H1 (cell line): ENCODE results near the gene IFT81. TPM values are rescaled to one million over a fixed set of nuclear protein-coding genes. Genes with fewer than 3 reads are reported as not detected.

ENCODE experiments used
- KDM4A ChIP-seq: IDR thresholded peaks from one replicate; pipeline ENCODE4 v1.7.1; 2012; ENCODE audit warnings: low read depth, mild to moderate bottlenecking, moderate library complexity, low read length, inconsistent platforms; ENCODE audit not compliant: severe bottlenecking
- polyA plus RNA-seq, 7 experiments: library from polyadenylated mRNA; depleted of rRNA in 3 of 7; stranded (reverse) in 5 of 7; unstranded in 2 of 7; fragments of >200 nt in 5 of 7; fragments of 200-250 nt in 2 of 7; gene quantifications; 1 replicate in 5 of 7; 2 replicates in 1 of 7; 4 replicates in 1 of 7; pipeline versions ENCODE4 v1.2.1 to v1.2.3, GENCODE V29; 2011 to 2013; ENCODE audit warnings: missing spikeins in 2 of 7, mixed read lengths in 2 of 7
- total RNA-seq: library from RNA; stranded (reverse); fragmentation: NEBNext Ultra II Directional; extraction: Animal tissue kit (Norgen Biotek cat#: 25700); gene quantifications from 2 replicates; pipeline ENCODE4 v1.2.1, GENCODE V29; 2021

The IFT81 gene
- total and polyA plus RNA-seq, 2 of the 8 experiments (the other 6 are each of a cell fraction or from before 2014, with no cell fraction given) = 4.1 to 14.5 TPM

- no peak for TF ChIP-seq KDM4A
Observed at GRCh38 chr12:110135806-110136205, 11.6 kb downstream of the IFT81 start (continued).
